Endothelial cell (in vitro differentiated cells): ENCODE data around the gene MICALL2. TPM values are rescaled to one million over a fixed set of nuclear protein-coding genes. Genes with fewer than 3 reads are reported as not detected.

ENCODE experiments used
- DNase-seq: peaks from one replicate; pipeline ENCODE4 v3.0.0; 2021; ENCODE audit warnings: low spot score
- H3K27ac Mint-ChIP-seq: one replicate; pipeline ENCODE4 v1.8.0; 2021; ENCODE audit warnings: mixed read lengths, inconsistent platforms; ENCODE audit not compliant: unreplicated experiment
- H3K27me3 Mint-ChIP-seq: one replicate; pipeline ENCODE4 v1.8.0; 2021; ENCODE audit warnings: mild to moderate bottlenecking, moderate library complexity, mixed read lengths, inconsistent platforms; ENCODE audit not compliant: unreplicated experiment
- H3K36me3 Mint-ChIP-seq: one replicate; pipeline ENCODE4 v1.8.0; 2021; ENCODE audit warnings: mild to moderate bottlenecking, low read depth, mixed read lengths, inconsistent platforms; ENCODE audit not compliant: unreplicated experiment
- H3K4me1 Mint-ChIP-seq: one replicate; pipeline ENCODE4 v1.8.0; 2021; ENCODE audit warnings: mild to moderate bottlenecking, mixed read lengths, inconsistent platforms; ENCODE audit not compliant: unreplicated experiment
- H3K4me3 Mint-ChIP-seq: one replicate; pipeline ENCODE4 v1.8.0; 2021; ENCODE audit warnings: mild to moderate bottlenecking, mixed read lengths, inconsistent platforms; ENCODE audit not compliant: unreplicated experiment
- H3K9me3 Mint-ChIP-seq: one replicate; pipeline ENCODE4 v1.8.0; 2021; ENCODE audit warnings: mixed read lengths, inconsistent platforms; ENCODE audit not compliant: unreplicated experiment
- CTCF ChIP-seq: fragments of 200-600 bp; sonication (generic); IDR thresholded peaks from one replicate; pipeline ENCODE4 v1.5.0; 2021; ENCODE audit warnings: antibody characterized with exemption; ENCODE audit not compliant: unreplicated experiment
- total RNA-seq: library from RNA; stranded (reverse); fragmentation: NEBNext Ultra II Directional; extraction: Animal tissue kit (Norgen Biotek cat#: 25700); gene quantifications from one replicate; pipeline ENCODE4 v1.2.1, GENCODE V29; 2021; ENCODE audit not compliant: unreplicated experiment

The MICALL2 gene
- total RNA-seq, 1 donor from 2014 or later: 25.0 TPM

GRCh38 chr7:1495564-1496242 lies 36.4 kb upstream of the MICALL2 start:
- H3K27ac Mint-ChIP-seq: no peak overlapping the region
- DNase-seq: no peak

GRCh38 chr7:1494866-1495563 lies 35.7 kb upstream of the MICALL2 start:
- Mint-ChIP-seq H3K4me3 (no peak overlapping the region), H3K27ac (no peak overlapping the region), H3K27me3 (peaks cover 14% of the 10 kb centered on the region), H3K36me3 (peaks cover 28% of the 10 kb centered on the region), H3K9me3 (no peaks in the 10 kb centered on the region), H3K4me1 (no peaks in the 10 kb centered on the region)
- DNase-seq: no peak
- no peak for TF ChIP-seq CTCF

More at GRCh38 chr7:1495564-1496242, 36.4 kb upstream of the MICALL2 start:
- Mint-ChIP-seq H3K4me3 (no peak overlapping the region), H3K9me3 (no peaks in the 10 kb centered on the region), H3K4me1 (no peaks in the 10 kb centered on the region), H3K36me3 (peaks cover 25% of the 10 kb centered on the region), H3K27me3 (peaks cover 14% of the 10 kb centered on the region)
- TF ChIP-seq CTCF: no peak

- peaks cover 14% of the 10 kb centered on the region for H3K27me3 Mint-ChIP-seq
- peaks cover 34% of the 10 kb centered on the region for H3K36me3 Mint-ChIP-seq
- no peak for DNase-seq
- TF ChIP-seq CTCF: no peak
- H3K27ac Mint-ChIP-seq: no peak overlapping the region
- no peak overlapping the region for H3K4me3 Mint-ChIP-seq
- no peaks in the 10 kb centered on the region for H3K9me3 Mint-ChIP-seq
- H3K4me1 Mint-ChIP-seq: no peaks in the 10 kb centered on the region
Observed at GRCh38 chr7:1494447-1494846, 35.2 kb upstream of the MICALL2 start.

GRCh38 chr7:1493571-1493970 lies 34.3 kb upstream of the MICALL2 start:
- Mint-ChIP-seq H3K27me3 (peaks cover 14% of the 10 kb centered on the region), H3K9me3 (no peaks in the 10 kb centered on the region), H3K27ac (no peak overlapping the region), H3K4me3 (peak overlapping the region; percentile 51), H3K36me3 (peaks cover 36% of the 10 kb centered on the region), H3K4me1 (no peaks in the 10 kb centered on the region)
- no peak for TF ChIP-seq CTCF
- no peak for DNase-seq

- no peak for DNase-seq
- TF ChIP-seq CTCF: no peak
- peaks cover 14% of the 10 kb centered on the region for H3K27me3 Mint-ChIP-seq
- H3K27ac Mint-ChIP-seq: no peak overlapping the region
- peaks cover 40% of the 10 kb centered on the region for H3K36me3 Mint-ChIP-seq
- H3K4me1 Mint-ChIP-seq: no peaks in the 10 kb centered on the region
- H3K4me3 Mint-ChIP-seq: peak overlapping the region; percentile 51
- no peaks in the 10 kb centered on the region for H3K9me3 Mint-ChIP-seq
Observed at GRCh38 chr7:1493129-1493528, 33.9 kb upstream of the MICALL2 start.
